Fibroblast of the aortic adventitia (primary cell): ENCODE data around the gene EIF3I. TPM values are rescaled to one million over a fixed set of nuclear protein-coding genes. Genes with fewer than 3 reads are reported as not detected.

Experiments
- DNase-seq: peaks from one replicate; pipeline ENCODE4 v3.0.0-alpha.2; 2010; ENCODE audit warnings: low read depth
- H3K4me3 ChIP-seq: 2 replicates; pipeline ENCODE4 v1.5.1; 2011; ENCODE audit warnings: low read depth, mild to moderate bottlenecking, control low read depth, low read length, moderate library complexity
- total RNA-seq: library from RNA; depleted of rRNA; stranded (reverse); fragments of >200 nt; gene quantifications from 2 replicates; pipeline ENCODE4 v1.2.3, GENCODE V29; 2012; ENCODE audit warnings: low replicate concordance
- TF ChIP-seq, protein P1 (sequence below): IDR thresholded peaks from 2 replicates; pipeline ENCODE4 v1.5.1; 2011; ENCODE audit warnings: mild to moderate bottlenecking, low read length, control low read depth, inconsistent platforms; ENCODE audit not compliant: insufficient read depth

Gene EIF3I
- total RNA-seq, 1 donor, result 284 TPM

DNA sequence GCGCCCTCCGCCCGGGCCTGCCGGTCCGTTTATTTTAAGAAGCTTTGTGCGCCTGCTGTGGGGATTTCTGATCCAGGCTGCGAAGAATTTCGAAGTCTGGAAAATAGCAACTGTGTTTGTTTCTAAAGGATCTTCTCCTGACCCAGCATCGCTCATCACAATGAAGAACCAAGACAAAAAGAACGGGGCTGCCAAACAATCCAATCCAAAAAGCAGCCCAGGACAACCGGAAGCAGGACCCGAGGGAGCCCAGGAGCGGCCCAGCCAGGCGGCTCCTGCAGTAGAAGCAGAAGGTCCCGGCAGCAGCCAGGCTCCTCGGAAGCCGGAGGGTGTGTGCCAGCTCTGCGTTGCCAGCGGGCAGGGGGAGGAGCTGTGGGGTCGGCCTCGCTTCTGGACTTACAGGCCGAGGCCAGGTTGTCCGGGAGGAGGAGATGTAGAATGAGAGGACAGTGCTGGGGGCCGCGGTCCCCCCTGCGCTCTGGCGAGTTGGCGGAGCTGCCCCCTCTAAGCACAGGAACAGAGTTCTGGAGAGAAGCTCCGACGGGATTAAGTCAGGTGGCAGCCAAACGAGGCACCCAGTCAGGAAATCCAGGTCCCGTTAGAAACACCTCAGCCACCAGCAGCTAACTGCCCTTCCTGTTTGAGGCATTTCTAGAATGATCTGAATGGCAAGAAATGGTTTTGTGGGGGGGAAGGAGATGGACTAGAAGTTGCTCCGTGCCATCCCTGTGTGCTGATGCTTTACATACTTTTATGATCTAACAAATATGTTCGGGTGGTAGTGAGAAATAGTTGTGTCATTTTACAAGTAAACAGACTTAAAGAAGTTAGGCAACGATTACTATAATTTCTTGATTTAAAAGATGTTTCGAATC lies 41.8 kb upstream of the EIF3I start:
- H3K4me3 ChIP-seq, result peak overlapping the region; percentile 65
- TF ChIP-seq, protein P1, sequence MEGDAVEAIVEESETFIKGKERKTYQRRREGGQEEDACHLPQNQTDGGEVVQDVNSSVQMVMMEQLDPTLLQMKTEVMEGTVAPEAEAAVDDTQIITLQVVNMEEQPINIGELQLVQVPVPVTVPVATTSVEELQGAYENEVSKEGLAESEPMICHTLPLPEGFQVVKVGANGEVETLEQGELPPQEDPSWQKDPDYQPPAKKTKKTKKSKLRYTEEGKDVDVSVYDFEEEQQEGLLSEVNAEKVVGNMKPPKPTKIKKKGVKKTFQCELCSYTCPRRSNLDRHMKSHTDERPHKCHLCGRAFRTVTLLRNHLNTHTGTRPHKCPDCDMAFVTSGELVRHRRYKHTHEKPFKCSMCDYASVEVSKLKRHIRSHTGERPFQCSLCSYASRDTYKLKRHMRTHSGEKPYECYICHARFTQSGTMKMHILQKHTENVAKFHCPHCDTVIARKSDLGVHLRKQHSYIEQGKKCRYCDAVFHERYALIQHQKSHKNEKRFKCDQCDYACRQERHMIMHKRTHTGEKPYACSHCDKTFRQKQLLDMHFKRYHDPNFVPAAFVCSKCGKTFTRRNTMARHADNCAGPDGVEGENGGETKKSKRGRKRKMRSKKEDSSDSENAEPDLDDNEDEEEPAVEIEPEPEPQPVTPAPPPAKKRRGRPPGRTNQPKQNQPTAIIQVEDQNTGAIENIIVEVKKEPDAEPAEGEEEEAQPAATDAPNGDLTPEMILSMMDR, result no peak
- DNase-seq, result peak; percentile 60

DNA sequence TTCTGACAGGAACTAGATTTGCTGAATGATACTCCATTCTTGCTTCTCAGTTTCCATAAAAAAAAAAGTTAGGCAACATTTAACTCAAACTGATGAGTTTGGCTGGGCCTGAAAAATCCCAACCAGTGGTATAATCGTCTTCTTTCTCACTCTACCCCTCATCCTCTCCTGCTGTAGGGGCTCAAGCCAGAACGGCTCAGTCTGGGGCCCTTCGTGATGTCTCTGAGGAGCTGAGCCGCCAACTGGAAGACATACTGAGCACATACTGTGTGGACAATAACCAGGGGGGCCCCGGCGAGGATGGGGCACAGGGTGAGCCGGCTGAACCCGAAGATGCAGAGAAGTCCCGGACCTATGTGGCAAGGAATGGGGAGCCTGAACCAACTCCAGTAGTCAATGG lies 41.1 kb upstream of the EIF3I start:
- DNase-seq, result no peak
- H3K4me3 ChIP-seq, result peak overlapping the region; percentile 65
- TF ChIP-seq, protein P1, result no peak

DNA sequence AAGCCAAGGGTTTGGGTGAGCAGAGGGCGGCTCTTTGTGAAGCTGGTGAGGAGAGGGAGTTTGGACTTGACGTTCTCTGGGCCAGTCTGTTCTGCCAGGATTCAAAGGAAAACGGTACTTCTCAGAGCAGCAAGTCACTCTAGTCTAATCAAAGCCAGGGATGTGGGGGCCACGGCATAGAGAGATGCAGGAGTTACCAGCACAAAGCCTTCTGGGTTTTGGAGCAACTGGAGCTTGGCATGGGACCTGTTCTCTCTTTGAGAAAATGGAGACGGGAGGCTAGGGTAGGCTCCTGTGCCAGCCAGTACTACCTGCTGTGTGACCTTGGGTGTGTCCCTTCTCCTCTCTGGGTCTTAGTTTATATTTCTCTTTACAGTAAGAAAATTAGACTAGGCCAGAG lies 40.6 kb upstream of the EIF3I start:
- TF ChIP-seq, protein P1, result no peak
- H3K4me3 ChIP-seq, result peak overlapping the region; percentile 65
- DNase-seq, result no peak

DNA sequence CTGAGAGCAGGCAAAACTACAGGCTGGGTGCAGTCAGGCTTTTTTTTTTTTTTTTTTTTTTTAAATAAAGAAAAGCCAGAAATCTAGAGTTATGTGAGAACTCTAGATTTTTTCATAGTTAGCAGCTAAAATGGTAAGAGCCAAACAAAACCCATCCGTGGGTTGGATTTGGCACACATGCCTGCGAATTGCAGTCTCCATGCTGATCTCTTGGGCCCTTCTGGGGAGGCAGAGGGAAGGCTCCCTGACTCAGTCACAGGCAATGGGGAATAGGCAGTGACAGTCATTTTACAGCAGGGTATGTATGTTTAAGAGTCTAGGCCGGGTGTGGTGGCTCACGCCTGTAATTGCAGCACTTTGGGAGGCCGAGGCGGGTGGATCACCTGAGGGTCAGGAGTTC lies 40.1 kb upstream of the EIF3I start:
- TF ChIP-seq, protein P1, result no peak
- peak; percentile 53 for DNase-seq
- peak overlapping the region; percentile 65 for H3K4me3 ChIP-seq

DNA sequence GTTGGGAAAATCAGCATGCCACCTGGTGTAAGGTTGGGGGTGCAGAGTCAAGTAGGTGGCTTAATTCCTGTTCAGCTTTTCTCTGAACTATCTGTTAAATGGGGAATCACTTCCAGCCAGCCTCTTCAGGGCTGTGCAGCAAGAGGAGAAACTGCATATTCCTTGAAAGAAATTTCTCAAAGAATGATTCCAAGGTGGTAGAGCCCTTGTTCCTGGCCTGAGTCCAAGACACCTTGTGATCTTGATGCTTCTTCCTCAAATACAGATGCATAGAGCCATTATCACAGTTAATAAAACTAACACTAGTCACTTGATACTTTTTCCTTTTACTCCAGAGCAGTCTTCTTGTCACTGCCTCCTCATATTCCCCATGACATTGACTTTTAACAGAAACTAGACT lies 37.6 kb upstream of the EIF3I start:
- TF ChIP-seq, protein P1, result no peak
- DNase-seq, result no peak
- no peak overlapping the region for H3K4me3 ChIP-seq

DNA sequence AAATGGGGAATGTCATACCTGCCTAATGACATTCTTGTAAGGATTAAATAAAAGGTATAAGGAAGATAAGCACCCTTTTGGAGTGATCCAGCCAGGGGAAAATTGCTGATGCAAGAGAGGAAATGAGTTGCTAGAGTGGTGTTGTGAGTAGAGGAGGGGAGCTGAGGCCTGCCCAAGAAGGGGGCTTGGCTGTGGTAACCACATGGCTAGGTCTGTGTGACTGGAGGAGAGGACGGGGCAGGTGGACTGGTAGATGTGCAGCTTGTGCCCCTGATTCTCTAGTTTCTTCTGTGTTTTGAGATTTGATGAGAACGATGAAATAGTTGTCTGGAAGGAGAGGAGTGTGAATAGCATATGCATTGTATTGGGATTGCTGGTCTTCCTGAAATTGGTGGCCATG lies 36.1 kb upstream of the EIF3I start:
- no peak overlapping the region for H3K4me3 ChIP-seq
- no peak for DNase-seq
- TF ChIP-seq, protein P1, result no peak
